ENCODE measurements around the gene NTM. TPM values are rescaled to one million over a fixed set of nuclear protein-coding genes. Genes with fewer than 3 reads are reported as not detected.

The NTM gene
- total RNA-seq, 3 donors from 2014 or later = not detected

- no peak for ATAC-seq
- Mint-ChIP-seq H3K4me3 (no peak overlapping the region), H3K9me3 (no peaks in the 10 kb centered on the region), H3K27me3 (ENCODE audit: low read depth) (no peaks in the 10 kb centered on the region), H3K36me3 (ENCODE audit: insufficient read depth) (no peaks in the 10 kb centered on the region), H3K4me1 (ENCODE audit: low read depth) (no peaks in the 10 kb centered on the region)
- DNase-seq = no peak
Measured at GRCh38 chr11:132134322-132134721, 763.9 kb downstream of the NTM start.

- no peak for ATAC-seq
- Mint-ChIP-seq H3K4me1 (ENCODE audit: low read depth) (no peaks in the 10 kb centered on the region), H3K9me3 (no peaks in the 10 kb centered on the region), H3K36me3 (ENCODE audit: insufficient read depth) (no peaks in the 10 kb centered on the region), H3K4me3 (no peak overlapping the region), H3K27me3 (ENCODE audit: low read depth) (no peaks in the 10 kb centered on the region)
- DNase-seq = no peak
Measured at GRCh38 chr11:132137289-132137980, 767.0 kb downstream of the NTM start.

DNA sequence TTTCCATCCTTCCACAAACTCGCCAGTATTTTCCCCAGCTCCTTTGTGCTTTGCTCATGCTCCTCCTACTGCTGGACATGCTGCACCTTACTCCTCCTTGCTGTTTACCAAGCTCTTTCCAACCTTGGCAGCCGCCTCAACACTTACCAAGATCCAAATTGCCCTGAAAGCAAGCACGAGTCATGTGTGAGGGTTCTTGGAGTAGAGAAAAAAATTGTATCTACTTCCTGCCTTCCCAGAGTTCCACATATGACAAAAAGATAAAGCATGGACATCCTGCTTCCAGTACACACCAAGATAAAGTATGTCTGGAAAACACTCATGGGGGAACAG is 767.5 kb downstream of the NTM start:
- no peaks in the 10 kb centered on the region for H3K4me1 Mint-ChIP-seq (ENCODE audit: low read depth)
- no peaks in the 10 kb centered on the region for H3K9me3 Mint-ChIP-seq
- no peaks in the 10 kb centered on the region for H3K27me3 Mint-ChIP-seq (ENCODE audit: low read depth)
- no peak overlapping the region for H3K4me3 Mint-ChIP-seq
- DNase-seq = no peak
- no peak for ATAC-seq
- H3K36me3 Mint-ChIP-seq (ENCODE audit: insufficient read depth) = no peaks in the 10 kb centered on the region

GRCh38 chr11:132139181-132139580 is 768.8 kb downstream of the NTM start:
- no peak for ATAC-seq
- H3K36me3 Mint-ChIP-seq (ENCODE audit: insufficient read depth) = no peaks in the 10 kb centered on the region
- DNase-seq = no peak
- no peak overlapping the region for H3K4me3 Mint-ChIP-seq
- no peaks in the 10 kb centered on the region for H3K4me1 Mint-ChIP-seq (ENCODE audit: low read depth)
- H3K27me3 Mint-ChIP-seq (ENCODE audit: low read depth) = no peaks in the 10 kb centered on the region
- H3K9me3 Mint-ChIP-seq = no peaks in the 10 kb centered on the region

GRCh38 chr11:132140056-132140455 is 769.6 kb downstream of the NTM start:
- Mint-ChIP-seq H3K4me1 (ENCODE audit: low read depth) (no peaks in the 10 kb centered on the region), H3K27me3 (ENCODE audit: low read depth) (no peaks in the 10 kb centered on the region), H3K36me3 (ENCODE audit: insufficient read depth) (no peaks in the 10 kb centered on the region), H3K9me3 (no peaks in the 10 kb centered on the region), H3K4me3 (no peak overlapping the region)
- no peak for DNase-seq
- ATAC-seq = no peak

DNA sequence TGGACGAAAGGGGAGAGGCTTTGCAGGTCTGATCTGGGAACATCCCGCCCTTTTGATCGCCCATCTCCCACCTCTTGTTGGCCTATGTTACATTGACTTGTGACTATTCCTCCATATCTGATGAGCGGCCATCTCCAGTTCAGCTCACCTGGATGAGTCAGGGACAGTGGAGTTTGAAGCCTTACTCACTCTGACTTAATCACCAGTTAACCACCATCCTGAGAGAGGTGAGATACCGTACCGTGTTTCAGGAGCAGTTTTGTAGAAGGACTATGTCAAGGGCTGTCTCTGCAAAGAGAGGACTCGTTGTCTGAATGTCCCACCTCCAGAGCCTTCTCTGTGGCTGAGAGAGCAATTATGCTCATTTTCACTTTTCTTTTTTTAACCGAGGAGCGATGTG is 771.7 kb downstream of the NTM start:
- Mint-ChIP-seq H3K9me3 (no peaks in the 10 kb centered on the region), H3K27me3 (ENCODE audit: low read depth) (no peaks in the 10 kb centered on the region), H3K4me1 (ENCODE audit: low read depth) (no peaks in the 10 kb centered on the region), H3K36me3 (ENCODE audit: insufficient read depth) (no peaks in the 10 kb centered on the region), H3K4me3 (no peak overlapping the region)
- no peak for DNase-seq
- no peak for ATAC-seq

GRCh38 chr11:132142554-132142953 is 772.1 kb downstream of the NTM start:
- H3K36me3 Mint-ChIP-seq (ENCODE audit: insufficient read depth) = no peaks in the 10 kb centered on the region
- no peaks in the 10 kb centered on the region for H3K9me3 Mint-ChIP-seq

GRCh38 chr11:132147464-132147863 is 777.0 kb downstream of the NTM start:
- DNase-seq (no peak), ATAC-seq (no peak)
- H3K4me3 Mint-ChIP-seq = no peak overlapping the region
- H3K9me3 Mint-ChIP-seq = no peaks in the 10 kb centered on the region
- H3K27me3 Mint-ChIP-seq (ENCODE audit: low read depth) = no peaks in the 10 kb centered on the region
- no peaks in the 10 kb centered on the region for H3K36me3 Mint-ChIP-seq (ENCODE audit: insufficient read depth)
- H3K4me1 Mint-ChIP-seq (ENCODE audit: low read depth) = no peaks in the 10 kb centered on the region

More at GRCh38 chr11:132142554-132142953, 772.1 kb downstream of the NTM start:
- ATAC-seq = no peak
- DNase-seq = no peak
- H3K27me3 Mint-ChIP-seq (ENCODE audit: low read depth) = no peaks in the 10 kb centered on the region
- H3K4me3 Mint-ChIP-seq = no peak overlapping the region
- no peaks in the 10 kb centered on the region for H3K4me1 Mint-ChIP-seq (ENCODE audit: low read depth)

GRCh38 chr11:132154781-132155180 is 784.4 kb downstream of the NTM start:
- Mint-ChIP-seq H3K4me1 (ENCODE audit: low read depth) (no peaks in the 10 kb centered on the region), H3K9me3 (peaks cover 5% of the 10 kb centered on the region), H3K27me3 (ENCODE audit: low read depth) (no peaks in the 10 kb centered on the region), H3K4me3 (no peak overlapping the region), H3K36me3 (ENCODE audit: insufficient read depth) (no peaks in the 10 kb centered on the region)
- ATAC-seq (no peak), DNase-seq (no peak)

GRCh38 chr11:132158091-132158490 is 787.7 kb downstream of the NTM start:
- Mint-ChIP-seq H3K4me1 (ENCODE audit: low read depth) (no peaks in the 10 kb centered on the region), H3K4me3 (no peak overlapping the region), H3K36me3 (ENCODE audit: insufficient read depth) (no peaks in the 10 kb centered on the region), H3K9me3 (peaks cover 5% of the 10 kb centered on the region), H3K27me3 (ENCODE audit: low read depth) (no peaks in the 10 kb centered on the region)
- ATAC-seq (no peak), DNase-seq (no peak)

DNA sequence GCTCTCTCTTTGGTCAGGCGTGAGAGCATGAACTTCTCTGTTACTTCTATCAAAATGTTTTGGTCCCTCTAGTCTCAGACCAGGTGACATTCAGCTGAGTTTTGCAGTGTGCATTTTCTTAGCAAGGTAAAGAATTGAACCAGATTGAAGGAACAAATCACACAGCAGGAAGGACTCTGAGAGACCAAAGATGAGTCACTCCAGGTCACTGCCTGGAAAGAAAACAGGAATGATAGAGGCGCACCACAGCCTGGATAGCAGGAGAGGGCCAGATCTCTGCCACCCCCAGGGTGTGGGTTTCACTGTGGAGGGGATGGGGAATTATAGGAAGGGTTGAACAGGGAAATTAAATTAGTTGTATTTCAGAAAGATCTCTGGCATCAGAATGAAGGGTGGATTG is 788.3 kb downstream of the NTM start:
- Mint-ChIP-seq H3K27me3 (ENCODE audit: low read depth) (no peaks in the 10 kb centered on the region), H3K9me3 (peaks cover 5% of the 10 kb centered on the region), H3K4me1 (ENCODE audit: low read depth) (no peaks in the 10 kb centered on the region), H3K36me3 (ENCODE audit: insufficient read depth) (no peaks in the 10 kb centered on the region), H3K4me3 (no peak overlapping the region)
- ATAC-seq = no peak
- no peak for DNase-seq

DNA sequence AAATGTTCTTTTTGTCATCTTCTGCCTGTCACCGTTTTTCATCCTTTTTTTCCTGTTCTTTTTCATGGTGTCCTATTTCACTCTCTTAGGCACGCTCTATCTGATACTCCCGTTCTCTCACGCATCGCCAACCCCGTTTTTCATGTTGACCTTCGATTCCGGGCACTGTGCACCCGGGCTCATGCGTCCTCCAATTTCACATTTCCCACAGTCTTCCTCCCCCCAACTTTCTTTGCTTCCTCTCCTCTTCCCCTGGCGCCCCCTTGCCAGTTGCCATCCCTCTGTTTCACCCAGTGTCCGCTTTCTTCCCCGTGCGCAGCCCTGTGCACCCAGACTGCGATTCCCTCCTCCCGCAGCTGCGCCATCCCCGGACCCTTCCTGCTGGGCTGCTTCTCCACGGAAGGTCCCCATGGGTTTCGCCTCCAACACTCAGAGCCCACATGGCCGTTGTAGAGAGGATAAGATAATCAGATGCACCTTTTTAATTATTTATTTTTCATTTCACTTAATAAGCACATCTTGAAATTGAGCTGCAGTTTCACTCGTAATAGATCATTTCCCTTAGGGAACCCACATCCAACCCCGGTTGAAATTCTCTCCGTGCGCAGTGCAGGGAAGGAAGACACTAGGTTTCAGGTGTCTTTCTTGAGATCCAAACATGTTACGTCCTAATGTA is 791.1 kb downstream of the NTM start:
- no peaks in the 10 kb centered on the region for H3K4me1 Mint-ChIP-seq (ENCODE audit: low read depth)
- H3K9me3 Mint-ChIP-seq = peaks cover 5% of the 10 kb centered on the region
- no peak for DNase-seq
- ATAC-seq = no peak
- no peak overlapping the region for H3K4me3 Mint-ChIP-seq
- H3K36me3 Mint-ChIP-seq (ENCODE audit: insufficient read depth) = no peaks in the 10 kb centered on the region
- H3K27me3 Mint-ChIP-seq (ENCODE audit: low read depth) = peaks cover 2% of the 10 kb centered on the region

GRCh38 chr11:132168344-132168981 is 798.0 kb downstream of the NTM start:
- Mint-ChIP-seq H3K27me3 (ENCODE audit: low read depth) (peaks cover 2% of the 10 kb centered on the region), H3K4me1 (ENCODE audit: low read depth) (no peaks in the 10 kb centered on the region), H3K36me3 (ENCODE audit: insufficient read depth) (no peaks in the 10 kb centered on the region), H3K4me3 (no peak overlapping the region), H3K9me3 (no peaks in the 10 kb centered on the region)
- DNase-seq (no peak), ATAC-seq (no peak)

GRCh38 chr11:132171031-132171430 is 800.6 kb downstream of the NTM start:
- ATAC-seq (no peak), DNase-seq (no peak)
- H3K36me3 Mint-ChIP-seq (ENCODE audit: insufficient read depth) = no peaks in the 10 kb centered on the region
- H3K9me3 Mint-ChIP-seq = no peaks in the 10 kb centered on the region
- H3K4me1 Mint-ChIP-seq (ENCODE audit: low read depth) = no peaks in the 10 kb centered on the region
- H3K4me3 Mint-ChIP-seq = no peak overlapping the region
- no peaks in the 10 kb centered on the region for H3K27me3 Mint-ChIP-seq (ENCODE audit: low read depth)

All from activated T-cell treated with anti-CD3 and anti-CD28 coated beads, Interleukin-2, amount 50 U/mL, for 4 hours (primary cell).